T-helper 9 cell (primary cell): ENCODE data around the gene LRG1.

ENCODE experiments used
- DNase-seq: peaks from one replicate; pipeline ENCODE4 v3.0.0-alpha.2; 2020

Gene LRG1

DNA sequence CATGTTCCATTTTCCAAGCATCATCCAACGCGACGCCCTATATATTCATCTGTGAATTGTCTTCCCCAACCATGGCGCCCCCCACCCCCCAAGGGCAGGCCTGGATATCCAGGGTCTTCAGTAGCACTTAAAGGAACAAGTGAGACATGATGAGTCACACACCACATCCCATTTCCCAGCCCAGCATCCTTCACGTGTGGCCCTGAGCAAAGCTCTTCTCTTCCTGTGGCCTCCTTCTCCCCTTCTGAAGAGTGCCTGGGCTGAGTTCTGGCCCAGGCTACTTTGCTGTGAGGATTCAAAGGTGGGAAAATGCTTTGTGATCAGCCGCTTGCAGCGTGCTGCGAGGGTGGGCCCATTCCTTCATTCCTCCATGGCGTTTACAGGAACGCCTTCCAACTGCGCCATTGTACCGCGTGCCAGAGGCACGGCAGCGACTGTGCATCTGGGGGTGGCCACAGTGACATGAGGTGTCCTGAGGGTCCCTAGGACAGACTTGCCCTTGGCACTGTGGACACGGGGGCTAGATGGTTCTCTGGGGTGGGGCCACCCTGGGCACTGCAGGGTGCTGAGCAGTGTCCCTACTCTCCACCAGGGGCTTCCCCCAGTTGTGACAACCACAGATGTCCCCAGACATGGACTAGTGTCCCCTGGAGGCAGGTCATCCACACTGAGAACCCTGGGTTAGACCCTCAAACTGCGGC is 33.2 kb downstream of the LRG1 start:
- no peak for DNase-seq

DNA sequence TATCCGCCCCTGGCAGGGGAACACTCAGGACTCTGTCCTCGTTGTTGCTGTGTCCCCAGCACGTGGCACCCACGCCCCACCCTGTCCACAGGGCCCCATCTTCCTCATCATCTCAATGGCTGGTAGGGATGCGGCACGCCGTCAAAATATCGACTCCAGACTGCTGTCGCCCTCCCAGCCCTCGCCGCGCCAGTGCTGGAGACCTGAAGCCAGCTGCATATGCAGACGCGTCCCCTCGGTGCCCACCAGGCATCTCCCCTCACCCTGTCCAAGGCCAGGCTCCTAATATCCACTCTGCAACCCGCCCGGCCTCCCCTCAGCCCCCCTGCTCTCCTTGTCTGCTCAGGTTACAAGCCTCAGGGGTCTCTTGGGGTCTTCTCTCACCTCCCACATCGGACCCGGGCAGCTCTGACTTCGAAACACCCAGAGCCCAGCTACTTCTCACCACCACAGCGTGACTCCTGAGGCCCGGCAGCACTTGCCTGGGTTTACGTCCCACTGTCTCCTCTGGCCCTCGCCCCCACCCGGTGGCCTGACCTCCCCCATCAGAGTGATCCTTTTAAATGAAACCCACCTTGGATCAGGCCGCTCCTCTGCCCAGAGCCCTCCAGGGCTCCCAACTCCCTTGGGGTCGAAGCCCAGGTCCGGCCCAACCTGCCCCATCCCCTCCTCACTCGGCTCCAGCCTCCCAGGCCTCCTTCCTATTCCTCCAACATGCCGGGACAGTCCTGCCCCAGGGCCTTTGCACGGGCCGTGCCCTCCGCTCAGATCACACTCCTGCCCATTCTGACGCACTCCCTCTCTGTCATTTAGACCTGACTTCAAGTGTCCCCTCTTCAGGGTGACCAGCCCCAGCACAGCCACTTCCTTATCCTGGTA is 34.0 kb downstream of the LRG1 start:
- no peak for DNase-seq

DNA sequence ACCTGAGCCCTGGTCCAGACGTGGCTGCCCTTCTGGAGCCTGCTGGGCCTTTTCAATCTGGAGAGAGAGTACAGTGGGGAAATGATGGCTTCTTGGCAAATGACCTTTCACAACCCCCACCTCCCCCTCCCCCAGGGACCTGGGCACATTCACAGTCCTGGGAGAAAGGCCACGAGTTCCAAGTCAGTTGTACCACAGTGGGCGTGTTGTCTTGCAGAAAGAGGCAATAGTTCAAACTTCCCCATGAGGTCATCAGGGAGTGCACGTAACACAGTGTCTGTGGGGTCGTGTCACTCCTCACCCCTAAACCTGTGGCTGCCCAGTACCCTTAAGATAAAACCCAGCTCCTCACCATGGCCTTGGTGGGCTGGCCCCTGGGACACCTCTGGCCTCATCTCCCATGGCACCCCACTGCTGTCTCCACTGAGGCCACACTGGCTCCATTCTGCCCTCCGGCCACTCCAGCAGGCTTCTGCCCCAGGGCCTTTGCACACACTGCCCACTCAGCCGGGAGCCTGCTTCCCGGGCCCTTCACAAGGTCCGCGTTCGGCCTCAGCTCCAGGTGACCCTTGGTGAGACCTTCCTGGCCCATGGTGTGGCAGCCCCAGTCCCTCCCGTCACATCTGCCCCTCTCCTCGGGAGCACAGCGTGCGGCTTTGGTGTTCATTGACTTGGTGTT is 34.8 kb downstream of the LRG1 start:
- DNase-seq = no peak

DNA sequence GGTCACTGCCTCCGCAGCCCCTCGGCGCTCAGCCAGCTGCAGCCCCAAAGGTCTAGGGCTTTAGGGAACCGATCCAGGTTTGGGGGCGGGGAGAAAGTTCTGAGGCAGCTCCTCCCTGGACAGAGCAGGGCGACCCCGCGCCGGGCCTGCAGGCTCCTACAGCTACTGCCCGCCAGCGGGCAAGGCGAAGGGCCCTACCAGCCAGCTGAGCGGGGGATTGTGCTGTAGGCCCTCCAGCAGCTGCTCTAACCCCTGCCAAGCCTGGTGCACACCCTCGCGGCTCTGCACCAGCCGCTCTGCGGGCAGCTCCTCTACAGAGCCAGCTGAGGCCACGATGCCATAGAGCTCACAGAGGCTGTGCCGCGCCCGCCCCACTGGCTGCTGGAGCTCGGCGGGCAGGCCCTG is 35.5 kb downstream of the LRG1 start:
- no peak for DNase-seq

DNA sequence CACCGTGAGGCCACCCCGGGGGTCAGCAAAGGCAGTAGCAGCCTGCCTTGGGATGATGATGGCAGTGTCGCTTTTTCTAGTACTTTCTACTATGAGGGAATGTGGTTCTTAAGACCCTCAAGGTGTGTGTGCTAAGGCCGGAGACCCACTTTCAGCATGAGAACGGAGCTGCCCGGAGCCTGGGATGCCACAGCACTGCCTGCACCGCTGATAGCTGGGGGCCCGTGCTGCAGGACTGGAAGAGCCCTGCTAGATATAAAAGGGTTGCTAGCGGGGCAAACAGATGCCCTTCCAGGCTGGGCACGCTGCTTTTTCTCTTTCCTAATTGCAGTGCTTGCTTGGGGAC is 36.0 kb downstream of the LRG1 start:
- DNase-seq = no peak

DNA sequence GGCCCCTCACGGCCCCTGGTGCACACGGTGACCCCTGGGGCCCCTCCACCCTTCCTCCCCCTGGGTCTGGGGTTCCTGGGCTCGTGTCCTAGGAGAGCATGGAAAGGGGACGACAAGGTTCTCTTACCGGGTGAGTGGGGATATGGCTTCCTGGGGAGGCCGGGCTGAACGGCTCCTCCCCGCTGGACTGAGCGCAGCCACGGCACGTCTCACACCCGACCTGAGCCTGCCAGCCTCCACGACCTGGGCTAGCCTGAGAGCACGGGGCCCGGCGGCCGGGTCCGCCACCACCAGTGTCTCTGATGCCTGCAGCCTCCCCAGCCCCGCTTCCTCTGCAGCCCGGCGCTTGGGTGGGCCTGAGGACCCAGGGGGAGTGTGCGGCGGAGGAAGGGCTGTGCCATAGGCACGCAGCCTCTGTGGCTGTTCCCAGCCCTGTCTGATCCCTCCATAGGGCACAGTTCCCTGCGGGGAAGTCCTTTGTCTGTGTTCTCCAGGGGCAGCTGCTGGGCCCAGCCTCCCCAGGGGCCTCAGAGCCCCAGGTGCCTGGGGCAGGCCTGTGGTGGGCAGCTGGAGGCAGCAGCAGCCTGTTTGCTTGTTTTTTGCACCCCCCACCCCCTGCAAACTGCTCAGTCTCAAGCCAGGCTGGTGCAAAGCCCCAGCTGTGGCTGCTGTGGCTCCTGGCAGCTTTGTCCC is 36.6 kb downstream of the LRG1 start:
- DNase-seq = no peak

DNA sequence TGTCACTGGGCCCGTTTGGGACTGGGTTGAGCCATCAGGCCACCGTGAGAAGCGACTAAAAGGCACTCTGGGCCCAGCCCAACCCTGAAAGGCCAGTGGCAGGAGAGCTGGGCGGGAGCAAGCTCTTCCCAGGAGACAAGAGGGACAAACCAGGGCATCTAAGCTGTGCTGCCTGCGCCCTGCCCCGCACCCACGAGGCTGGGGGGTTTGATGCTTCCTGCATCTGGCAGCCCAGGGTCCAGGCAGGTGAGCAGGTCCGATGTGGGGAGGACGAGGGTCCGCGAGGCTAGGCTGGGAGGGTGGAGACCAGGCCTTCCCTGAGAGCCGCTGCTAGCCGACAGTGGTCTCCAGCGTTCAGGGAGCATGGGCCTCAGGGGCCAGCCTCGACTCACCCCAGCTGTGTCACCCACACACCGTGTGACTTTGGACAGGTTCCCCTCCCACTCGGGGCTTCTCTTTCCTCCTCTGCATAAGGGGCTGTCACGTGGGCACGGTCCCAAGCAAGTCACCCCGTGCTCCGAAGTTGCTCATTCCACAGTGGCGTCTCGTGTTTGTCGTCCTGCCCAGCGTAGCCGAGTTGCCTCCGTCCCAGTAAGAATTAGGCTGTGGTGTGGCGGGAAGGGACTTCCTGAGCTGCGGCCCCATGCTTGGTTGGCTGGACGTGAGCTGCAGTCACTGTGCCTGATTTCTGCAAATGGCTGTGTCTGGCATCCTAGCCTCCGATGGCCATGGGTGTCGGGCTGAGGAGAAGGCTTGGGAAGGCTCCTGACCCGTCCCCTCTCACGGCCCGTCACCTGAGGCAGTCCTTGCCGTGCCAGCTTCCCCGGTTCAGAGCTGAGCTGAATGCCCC is 37.3 kb downstream of the LRG1 start:
- no peak for DNase-seq

DNA sequence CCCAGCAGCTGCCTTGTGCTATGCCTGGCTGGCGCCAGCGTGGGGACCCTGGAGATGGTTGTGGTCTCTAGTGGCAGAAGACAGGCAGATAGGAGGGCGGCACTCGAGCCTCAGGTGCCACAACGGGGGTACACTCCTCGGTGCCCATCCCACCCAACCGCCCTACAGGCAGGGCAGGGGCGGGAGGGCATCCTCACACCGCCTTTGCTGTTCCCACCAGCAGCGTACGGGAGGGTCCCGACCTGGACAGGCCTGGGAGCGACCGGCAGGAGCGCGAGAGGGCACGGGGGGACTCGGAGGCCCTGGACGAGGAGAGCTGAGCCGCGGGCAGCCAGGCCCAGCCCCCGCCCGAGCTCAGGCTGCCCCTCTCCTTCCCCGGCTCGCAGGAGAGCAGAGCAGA is 38.1 kb downstream of the LRG1 start:
- no peak for DNase-seq

DNA sequence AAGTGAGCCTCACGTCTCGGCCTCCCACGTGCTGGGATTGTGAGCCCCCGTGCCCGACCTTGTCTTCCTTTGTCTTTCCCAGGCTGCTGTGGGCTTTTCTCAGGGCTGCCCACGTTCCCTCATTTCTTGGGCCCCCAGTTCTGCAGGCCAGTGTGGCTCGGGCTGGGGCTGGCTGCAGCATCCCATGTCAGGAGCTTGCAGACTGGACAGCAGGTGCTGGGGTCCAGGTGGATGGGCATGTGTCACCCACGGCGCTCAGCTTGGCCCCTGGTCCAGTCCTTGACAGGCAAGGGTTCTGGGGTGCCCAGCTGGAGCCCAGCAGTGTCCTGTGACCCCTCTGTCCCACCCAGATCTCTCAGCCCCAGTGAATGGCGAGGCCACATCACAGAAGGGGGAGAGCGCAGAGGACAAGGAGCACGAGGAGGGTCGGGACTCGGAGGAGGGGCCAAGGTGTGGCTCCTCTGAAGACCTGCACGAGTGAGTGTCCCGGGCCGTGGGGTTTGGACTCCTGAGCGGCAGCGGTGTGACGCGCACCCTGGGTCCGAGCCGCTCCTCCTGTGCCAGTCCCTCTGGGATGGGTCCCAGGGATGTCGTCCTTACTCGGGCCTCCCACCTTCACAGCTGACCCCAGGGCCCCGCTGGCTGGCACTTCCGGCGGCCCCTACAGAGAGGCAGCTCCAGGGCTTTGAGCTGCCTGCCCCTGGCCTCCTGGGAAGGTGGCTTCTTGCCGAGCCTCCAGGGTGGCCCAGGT is 38.8 kb downstream of the LRG1 start:
- no peak for DNase-seq

DNA sequence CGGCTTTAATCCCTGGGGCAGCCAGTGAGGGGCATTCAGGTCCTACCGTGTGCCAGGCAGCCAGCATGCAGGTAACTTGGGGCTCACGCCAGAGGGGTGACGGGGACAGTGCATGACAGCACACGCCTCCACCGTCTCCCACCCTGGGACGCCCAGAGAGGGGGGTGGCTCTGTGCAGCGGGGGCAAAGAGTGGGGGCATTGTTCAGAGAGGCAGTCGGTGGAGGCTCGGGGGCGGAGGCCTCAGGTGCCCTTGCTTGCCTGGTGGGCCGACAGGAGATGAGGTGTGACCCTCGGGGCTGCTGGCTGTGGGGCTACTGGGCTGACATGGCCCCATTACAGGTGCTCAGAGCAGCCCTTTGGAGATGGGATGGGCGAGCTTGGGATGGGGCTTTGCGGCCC is 40.0 kb downstream of the LRG1 start:
- no peak for DNase-seq

DNA sequence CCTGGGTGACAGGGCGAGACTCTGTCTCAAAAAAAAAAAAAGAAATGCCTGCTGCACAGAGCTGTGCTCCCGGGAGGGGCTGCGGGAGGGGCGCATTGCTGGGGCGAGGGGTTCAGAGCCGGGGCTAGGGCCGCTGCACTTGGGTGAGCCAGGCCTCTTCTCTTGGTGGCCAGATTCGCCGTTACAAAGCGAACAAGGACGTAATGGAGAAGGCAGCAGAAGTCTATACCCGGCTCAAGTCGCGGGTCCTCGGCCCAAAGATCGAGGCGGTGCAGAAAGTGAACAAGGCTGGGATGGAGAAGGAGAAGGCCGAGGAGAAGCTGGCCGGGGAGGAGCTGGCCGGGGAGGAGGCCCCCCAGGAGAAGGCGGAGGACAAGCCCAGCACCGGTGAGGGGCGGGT is 40.5 kb downstream of the LRG1 start:
- no peak for DNase-seq

DNA sequence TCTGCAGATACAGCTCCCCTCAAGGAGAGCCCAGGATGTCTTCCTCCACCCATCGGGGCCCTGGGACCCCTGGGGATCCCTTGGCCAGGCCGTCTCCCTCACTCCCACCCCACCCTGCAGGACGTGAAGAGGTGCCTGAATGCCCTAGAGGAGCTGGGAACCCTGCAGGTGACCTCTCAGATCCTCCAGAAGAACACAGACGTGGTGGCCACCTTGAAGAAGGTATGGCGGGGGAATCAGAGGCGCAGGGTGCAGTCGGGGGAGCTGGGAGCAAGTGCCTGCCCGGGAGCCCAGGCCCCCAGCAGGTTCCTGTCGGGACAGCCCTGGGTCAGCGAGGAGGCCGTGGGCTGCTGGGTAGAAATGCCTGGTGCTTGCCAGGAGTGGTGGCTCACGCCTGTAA is 41.1 kb downstream of the LRG1 start:
- no peak for DNase-seq

DNA sequence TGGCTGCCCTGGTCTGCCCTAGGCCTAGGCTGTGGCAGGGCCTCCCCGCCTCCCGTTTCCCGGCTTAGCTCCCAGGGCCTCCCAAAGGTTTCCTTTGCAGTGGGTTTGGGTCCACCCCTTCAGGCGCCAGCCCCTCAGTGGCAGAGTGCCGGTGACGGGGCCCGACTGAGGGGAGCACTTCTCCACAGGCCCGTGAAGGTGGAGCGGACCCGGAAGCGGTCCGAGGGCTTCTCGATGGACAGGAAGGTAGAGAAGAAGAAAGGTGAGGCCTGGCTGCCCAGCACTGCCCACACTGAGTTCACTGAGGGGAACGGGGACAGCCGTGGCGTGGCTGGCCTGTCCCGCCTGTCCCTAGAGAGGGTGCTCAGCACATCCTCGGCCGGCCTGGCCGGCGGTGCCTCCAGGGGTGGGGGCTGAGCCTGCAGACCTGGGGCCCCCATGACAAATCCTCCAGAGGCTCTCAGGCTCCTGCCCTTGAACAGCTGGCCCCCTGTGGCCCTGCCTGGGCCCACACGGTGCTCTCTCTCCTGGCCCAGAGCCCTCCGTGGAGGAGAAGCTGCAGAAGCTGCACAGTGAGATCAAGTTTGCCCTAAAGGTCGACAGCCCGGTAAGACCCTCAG is 42.0 kb downstream of the LRG1 start:
- DNase-seq = no peak

DNA sequence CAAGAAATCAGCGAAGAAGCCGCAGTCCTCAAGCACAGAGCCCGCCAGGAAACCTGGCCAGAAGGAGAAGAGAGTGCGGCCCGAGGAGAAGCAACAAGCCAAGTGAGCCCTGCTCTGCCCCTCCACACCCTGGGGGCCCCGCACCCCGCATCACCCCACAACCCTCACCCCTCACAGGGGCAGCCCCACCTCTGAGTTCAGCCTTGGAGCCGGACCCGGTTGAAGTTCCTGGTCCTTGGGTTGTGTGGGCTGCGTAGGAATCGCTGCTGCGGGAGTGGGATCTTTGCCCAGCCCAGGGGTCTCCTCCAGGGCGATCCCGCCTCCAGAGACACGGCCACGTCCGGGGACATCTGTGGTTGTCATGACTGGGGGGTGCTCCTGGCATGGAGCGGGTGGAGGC is 43.5 kb downstream of the LRG1 start:
- DNase-seq = no peak

DNA sequence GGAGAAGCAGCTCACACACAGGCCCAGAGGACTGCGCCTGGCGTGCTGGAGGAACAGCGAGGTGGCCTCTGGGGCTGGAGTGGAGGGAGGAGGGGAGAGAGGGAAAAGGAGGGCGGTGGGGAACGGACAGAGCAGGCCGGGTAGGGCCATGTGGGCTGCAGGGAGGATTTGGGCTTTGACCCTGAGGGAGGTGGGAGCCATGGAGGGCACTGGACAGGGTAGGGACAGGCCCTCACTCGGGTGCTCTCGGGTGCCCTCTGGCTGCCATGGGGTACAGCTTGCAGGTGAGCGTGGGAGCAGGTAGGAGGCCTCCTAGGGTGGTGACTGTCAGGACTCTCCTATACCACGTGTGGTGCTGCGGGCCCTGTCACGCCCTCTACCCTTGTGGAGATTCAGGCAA is 44.4 kb downstream of the LRG1 start:
- no peak for DNase-seq

DNA sequence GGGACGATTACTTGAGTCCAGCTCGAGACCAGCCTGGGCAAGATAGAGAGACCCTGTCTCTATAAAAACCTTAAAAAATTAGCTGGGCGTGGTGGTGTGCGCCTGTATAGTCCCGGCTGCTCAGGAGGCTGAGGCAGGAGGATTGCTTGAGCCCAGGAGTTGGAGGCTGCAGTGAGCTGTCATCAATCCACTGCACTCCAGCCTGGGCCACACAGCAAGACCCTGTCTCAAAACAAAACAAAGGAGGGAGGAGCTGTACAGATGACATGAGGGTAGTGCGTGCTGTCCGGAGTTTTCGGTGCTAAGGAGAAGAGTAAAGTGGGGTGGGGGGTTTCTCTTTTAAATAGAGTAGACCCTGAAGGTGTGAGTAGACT is 45.2 kb downstream of the LRG1 start:
- DNase-seq = no peak

DNA sequence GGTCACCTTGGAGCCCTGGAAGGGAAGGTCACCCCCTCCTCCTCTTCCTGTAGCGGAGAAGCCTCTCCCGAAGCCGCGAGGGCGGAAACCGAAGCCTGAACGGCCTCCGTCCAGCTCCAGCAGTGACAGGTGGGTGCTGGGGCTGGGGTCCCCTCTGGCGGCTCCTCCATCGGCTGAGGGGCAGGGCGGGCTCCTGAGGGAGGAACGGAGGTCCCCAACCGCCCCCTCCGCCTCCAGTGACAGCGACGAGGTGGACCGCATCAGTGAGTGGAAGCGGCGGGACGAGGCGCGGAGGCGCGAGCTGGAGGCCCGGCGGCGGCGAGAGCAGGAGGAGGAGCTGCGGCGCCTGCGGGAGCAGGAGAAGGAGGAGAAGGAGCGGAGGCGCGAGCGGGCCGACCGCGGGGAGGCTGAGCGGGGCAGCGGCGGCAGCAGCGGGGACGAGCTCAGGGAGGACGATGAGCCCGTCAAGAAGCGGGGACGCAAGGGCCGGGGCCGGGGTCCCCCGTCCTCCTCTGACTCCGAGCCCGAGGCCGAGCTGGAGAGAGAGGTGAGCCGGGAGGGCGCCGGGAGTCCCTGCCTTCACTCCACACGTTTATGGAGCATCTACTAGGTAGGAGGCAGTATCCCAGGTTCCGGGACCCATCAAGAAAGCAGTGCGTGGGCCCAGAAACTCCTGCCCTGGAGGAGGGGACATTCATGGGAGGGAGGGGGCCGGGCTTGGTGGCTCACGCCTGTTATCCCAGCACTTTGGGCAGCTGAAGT is 45.7 kb downstream of the LRG1 start:
- DNase-seq = no peak

DNA sequence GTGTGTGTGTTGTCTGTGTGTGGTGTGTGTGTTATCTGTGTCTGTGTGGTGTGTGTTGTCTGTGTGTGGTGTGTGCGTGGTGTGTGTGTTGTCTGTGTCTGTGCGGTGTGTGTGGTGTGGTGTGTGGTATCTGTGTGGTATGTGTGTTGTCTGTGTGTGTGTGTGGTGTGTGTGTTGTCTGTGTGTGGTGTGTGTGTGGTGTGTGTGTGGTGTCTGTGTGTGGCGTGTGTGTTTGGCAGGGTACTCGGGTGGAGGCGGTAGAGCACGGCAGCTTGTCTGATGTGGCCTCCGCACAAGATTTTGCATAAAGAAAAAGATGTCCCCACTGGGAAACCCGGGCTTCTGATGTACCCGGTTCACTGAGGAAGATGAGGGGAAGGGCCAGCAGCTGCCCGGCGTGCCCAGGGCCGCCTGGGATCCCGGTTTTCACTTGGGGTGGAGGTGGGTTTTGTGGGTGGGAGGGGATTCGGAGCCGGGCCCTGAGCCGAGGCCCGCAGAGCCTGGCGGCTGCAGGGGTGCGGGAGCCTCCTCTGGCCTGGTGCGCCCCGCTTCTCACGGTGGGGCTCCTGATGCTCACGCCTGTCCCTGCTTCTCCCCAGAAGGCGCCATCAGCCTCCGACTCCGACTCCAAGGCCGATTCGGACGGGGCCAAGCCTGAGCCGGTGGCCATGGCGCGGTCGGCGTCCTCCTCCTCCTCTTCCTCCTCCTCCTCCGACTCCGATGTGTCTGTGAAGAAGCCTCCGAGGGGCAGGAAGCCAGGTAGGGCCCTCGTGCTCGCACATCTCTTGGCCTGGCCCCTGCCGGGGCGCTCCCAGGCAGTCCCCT is 46.5 kb downstream of the LRG1 start:
- DNase-seq = no peak

DNA sequence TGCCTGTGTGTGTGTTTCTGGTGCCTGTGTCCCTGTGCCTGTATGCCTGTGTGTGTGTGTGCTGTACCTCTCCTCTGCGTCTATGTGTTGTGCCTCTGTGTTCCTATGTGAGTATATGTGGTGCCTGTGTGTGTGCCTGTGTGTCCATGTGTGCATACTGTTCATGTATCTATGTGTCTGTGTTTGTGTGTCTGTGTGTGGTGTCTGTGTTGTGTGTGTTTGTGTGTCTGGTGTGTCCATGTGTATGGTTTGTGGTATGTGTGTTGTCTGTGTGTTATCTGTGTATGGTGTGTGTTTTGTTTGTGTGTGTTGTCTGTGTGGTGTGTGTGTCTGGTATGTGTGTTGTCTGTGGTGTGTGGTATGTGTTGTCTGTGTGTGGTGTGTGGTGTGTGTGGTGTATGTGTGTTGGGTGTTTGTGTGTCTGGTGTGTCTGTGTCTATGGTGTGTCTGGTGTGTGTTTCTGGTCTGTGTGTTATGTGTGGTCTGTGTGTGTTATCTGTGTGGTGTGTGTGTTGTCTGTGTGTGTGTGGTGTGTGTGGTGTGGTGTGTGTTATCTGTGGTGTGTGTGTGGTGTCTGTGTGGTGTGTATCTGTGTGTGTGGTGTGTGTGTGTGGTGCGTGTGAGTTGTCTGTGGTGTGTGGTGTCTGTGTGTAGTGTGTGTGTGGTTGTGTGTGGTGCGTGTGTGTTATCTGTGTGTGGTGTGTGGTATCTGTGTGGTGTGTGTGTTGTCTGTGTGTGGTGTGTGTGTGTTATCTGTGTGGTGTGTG is 47.3 kb downstream of the LRG1 start:
- DNase-seq = no peak
